Measurements from ENCODE around the gene ZP3.
"Not testable (repeated sequence)": the region's sequence is repeated elsewhere in the genome, so short reads cannot be mapped to it uniquely, and the experiment has no call there.

The ZP3 gene

DNA sequence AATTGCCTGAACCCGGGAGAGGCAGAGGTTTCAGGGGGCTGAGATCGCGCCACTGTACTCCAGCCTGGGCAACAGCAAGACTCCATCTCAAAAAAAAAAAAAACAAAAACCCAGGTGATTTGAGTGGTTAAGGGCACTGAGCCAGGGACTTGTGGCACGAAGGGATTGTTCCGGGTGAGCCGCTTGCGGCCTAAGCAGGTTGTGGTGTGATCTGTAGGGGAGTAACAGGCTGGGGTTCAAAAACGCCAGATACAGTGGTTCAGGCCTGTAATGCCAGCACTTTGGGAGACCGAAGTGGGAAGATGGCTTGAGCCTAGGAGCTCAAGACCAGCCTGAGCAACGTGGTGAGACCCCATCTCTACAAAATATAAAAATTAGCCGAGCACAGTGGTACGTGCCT lies 19.1 kb downstream of the ZP3 start:
- DNase-seq: not testable (repeated sequence)

DNA sequence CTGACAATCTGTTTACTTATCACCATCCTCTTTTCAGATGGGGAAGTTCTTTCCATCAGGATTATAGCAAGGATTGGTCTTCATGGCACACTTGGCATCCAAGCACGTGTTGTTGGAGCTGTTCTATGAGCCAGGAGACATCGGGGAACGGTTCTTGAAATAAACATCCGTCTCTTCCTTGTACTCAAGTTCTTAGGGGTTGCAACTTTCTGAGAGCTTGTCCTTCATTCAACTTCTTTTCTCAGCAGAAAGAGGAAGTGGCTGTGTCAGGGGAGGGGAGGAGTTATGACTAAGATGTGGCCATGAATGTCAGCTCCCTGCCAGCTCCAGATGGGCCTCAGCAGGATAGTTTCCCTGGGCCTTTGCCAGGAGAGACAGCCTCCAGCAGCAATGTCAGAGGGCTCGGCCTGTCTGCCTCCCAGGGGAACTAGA lies 20.8 kb downstream of the ZP3 start:
- not testable (repeated sequence) for DNase-seq

DNA sequence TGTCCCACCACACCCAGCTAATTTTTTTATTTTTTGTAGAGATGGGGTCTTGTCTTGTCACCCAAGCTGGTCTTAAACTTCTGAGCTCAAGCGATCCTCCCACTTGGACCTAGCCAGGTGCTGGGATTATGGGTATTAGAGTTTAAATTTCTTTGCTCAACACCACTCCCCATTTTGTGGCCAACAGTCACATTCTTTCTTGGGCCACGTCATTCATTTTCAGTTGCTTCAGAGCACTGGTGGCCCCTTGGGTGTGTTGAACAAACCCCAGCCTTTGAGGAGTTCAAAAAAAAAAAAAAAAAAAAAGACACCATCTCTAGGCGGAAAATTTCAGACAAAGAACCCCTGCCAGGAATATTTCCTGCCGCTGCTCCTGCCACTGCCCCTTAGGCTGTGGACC lies 32.3 kb downstream of the ZP3 start:
- not testable (repeated sequence) for DNase-seq

DNA sequence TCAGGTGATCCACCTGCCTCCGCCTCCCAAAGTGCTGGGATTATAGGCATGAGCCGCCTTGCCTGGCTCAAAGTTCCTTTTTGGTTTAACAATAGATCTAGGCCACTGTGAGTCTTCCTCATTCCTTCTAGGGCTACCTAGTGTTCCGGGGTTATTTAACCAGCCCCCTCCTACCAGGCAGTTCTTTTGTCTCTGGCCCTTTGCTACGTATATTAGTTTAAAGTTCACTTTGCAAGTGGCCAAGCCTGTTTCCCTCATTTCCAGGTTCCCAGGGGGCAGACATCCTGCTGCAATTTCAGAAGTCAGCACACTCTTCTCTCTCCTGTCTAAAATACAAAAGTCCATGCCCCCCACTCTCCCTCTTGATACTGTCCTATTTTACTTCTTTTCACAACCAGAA lies 33.8 kb downstream of the ZP3 start:
- DNase-seq: not testable (repeated sequence)

DNA sequence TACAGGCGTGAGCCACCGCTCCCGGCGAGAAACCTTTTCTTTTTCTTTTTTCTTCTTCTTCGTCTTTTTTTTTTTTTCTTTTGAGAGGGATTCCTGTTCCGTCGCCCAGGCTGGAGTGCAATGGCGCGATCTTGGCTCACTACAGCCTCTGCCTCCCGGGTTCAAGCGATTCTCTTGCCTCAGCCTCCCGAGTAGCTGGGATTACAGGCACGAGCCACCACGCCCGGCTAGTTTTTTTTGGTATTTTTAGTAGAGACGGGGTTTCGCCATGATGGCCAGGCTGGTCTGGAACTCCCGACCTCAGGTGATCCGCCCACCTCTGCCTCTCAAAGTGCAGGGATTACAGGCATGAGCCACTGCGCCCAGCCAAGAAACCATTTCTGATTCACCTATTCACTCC lies 36.0 kb downstream of the ZP3 start:
- DNase-seq: not testable (repeated sequence)

DNA sequence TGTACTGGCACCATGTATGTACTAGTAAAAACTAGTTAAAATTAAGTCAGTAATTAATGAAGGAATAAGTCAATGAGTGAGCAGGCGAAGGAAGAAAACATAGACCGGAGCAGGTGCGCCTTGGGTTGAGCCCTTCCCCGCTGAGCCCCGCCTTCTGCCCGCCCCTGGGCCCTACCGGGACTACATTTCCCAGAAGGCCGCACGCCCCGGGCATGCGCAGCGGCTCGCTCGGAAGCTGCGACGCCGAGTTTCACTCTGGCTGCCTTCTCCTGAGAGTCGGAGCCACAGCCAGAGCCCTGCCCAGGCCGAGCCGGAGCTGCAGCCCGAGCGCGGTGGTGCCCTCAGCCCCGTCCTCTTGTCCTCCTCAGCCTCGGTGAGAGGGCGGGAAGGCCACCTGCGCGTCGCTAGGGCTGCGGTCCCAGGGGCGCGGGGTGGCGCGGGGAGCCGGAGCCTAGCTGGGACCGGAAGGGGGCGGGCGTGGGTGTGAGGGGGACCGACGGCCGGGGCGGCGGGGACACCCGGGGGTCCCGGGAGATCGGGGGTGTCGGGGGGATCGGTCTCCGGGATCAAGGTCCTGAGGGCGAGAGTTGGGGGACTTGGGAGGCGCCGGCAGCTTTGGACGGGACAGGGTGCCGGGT lies 36.8 kb downstream of the ZP3 start, which contains the start of gene DTX2:
TSS of gene DTX2 (plus strand) at position 246 of the 638 bp plus-strand sequence. CDS start 18,801 bp downstream, outside the sequence.
- peak; percentile 61 for DNase-seq

DNA sequence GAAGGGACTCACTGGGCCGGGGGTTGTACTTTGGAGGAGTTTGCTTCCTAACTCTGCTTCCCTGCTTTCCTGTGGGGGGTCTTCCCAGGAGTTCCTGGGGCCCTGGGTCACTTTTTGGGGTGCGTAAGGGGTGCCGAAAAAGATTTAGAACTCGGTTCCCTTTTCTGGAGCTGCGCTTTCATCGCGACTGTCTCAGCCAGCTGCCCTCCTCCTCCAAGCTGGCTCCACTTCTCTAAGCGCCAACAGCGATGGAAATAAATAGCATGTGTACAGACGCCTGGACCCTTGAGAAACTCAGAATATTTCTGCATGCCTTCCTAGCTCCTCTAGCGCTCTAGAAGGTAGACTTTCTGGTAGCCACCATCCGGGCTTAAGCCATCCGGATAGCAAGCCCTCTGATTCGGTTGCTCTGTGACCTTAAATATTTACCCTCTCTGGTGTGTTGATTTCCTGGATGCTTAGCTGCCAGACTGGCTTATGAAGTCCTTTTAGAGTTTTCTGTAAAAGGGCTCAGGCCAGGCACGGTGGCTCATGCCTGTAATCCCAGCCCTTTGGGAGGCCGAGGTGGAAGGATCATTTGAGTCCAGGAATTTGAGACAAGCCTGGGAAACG lies 37.6 kb downstream of the ZP3 start:
- not testable (repeated sequence) for DNase-seq

DNA sequence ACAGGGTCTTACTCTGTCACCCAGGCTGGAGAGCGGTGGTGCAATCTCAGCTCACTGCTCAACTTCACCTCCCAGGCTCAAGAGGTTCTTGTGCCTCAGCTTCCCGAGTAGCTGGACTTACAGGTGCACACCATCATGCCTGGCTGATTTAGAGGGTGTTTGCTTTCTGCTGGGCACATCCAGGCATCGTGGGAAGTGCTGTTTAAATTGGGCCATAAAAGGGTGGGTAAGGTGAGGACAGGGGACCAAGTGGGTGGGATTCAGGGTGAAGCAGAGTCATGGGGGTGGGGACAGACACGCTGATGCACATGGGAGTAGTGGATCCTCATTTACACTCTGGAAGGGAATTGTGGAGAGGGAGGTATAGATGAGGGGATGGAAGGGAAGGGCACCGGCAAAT lies 40.2 kb downstream of the ZP3 start:
- DNase-seq: not testable (repeated sequence)

DNA sequence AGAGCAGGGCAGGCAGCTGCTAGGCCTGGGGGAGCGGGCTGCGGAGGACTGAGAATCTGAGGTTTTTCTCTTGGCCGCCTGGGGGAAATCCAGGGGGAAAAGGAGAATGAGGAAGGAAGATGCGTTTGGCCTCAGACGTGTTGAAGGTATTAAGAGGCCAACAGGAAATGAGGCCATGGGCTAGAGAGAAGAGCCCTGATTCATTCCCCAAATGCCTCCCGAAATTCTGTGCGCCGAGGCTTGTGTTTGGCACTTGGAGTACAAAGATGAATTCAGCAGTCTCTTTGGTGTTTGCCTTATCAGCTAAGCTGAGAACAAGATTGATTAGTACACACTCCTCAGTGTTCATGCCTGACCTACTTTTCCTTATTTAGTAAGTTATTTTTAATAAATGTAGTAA lies 41.2 kb downstream of the ZP3 start:
- not testable (repeated sequence) for DNase-seq

DNA sequence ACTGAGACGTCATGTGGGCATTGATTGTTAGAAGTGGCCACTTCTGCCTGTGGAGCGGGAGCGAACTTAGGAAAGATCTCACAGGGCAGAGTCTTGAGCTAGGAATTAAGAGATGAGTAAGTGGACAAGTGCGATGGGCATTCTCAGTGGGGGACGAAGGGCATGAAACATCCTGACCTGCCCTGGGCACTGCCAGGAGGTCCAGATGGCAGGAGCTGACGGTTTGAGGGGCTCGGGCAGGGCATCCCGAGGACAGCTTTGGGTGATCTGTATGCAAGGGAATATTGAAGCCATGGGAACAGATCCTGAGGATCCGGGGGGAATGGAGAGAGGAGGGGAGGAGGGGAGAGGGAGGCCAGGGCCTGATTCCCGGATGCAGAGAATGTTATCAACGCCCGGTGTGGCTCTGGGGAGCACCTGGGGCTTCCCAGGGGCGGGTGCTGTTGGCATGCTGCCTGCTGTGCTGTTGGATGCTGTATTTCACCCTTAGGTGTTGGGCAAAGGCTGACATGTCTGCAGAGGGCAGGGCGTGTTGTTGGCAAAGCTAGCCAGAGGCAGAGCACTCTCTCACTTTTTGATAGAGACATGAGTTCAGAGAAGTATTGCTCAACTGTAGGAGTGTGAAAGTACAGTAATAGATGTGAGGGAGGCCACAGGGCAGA lies 43.1 kb downstream of the ZP3 start:
- DNase-seq: not testable (repeated sequence)

DNA sequence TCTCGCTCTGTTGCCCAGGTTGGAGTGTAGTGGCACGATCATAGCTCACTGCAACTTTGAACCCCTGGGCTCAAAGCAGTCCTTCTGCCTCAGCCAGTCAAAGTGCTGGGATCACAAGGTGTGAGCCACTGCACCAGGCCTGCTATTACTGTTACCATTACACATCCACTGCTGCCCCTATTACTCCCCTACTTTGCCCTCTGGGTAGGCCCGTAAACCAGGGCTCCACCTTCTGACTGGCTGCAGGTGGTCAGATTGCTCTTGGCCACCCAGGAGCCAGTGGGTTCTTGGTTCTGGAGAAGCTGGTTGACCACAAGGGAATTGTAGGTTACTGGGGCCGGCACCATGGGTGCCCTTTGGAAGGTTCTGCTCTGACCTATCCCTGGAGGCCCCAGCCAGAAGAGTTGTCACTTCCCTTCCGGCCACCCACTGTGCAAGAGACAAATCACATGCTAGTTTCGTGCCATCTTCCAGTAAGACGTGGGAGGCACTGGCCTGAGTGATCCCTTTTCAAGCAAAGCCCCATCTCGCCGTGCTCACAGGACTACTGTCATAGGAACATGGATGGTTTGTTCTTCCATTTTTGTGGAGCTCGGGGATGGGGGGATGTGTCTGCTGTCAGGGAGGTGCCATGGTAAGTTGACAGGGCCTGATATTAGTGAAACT lies 46.9 kb downstream of the ZP3 start:
- not testable (repeated sequence) for DNase-seq

DNA sequence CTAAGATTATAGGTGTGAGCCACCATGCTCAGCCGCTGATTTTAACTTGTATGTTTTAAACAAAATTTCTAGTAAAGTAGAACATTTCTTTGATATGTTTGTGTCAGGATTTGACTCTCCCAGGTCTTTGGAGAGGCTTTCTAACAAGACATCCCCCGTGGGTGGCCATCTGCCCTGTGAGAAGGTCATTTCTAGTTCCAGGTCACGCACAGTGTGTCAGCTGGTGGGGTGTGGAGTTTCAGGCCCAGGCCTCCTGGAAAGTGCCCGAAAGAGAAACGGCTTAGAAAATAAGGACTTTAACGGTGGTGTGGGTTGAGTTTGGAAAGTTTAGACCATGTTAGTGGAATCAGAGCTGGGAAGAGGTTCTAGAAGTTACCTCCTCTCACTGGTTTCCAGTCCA lies 48.3 kb downstream of the ZP3 start:
- not testable (repeated sequence) for DNase-seq

DNA sequence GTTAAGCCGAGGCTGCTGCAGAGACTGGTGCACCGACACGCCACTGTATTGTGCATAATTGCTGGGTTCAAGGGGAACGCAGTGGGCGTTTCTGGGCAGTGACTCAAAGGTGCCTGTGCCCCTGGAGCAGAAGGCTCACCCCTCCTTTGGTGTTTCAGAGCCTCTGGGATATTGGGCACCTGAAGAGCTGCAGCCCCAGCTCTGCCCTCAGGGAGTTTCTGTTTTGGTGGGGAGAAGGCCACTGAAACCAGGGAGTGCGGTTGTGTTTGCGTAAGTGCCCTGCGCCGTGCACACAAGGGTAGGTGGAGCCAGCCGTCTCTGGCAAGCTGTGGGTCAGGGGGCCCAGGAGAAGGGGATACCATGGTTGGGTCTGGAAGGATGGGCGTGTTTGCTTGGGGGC lies 51.5 kb downstream of the ZP3 start:
- DNase-seq: not testable (repeated sequence)

DNA sequence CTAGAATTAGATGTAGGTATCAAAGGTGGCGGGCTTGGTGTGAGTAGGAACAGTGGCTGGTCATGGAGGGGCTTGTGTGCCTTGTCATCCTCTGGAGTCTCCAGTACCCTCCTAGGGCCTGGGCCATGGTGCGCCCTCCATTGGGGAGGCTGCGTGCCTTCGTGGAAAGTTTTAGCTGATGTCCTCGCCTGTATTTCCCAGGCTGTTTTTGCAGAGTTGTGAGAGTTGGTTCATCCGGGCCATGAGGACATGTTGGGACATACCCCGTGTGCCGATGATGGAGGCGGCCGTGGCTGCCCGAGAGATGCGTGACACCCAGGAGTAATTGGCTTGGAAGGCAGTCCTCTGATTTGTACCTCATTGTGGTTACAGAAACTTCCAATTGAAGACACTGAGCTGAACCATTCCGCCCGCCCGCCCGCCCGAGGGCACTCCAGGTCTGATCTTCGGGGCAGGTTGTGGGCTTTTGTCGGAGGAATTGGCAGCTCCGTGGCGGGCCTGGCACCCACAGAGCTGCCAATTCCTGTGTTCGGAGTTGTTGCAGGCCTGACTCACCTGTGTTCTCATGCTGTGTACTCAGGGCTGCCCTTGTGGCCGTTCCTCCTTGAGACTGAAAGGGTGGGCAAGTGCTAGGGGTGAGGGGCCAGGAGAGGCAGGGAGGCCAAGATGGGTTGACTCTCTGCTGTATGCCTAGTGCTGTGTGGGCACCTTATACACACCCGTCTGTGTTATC lies 52.2 kb downstream of the ZP3 start:
- DNase-seq: not testable (repeated sequence)

DNA sequence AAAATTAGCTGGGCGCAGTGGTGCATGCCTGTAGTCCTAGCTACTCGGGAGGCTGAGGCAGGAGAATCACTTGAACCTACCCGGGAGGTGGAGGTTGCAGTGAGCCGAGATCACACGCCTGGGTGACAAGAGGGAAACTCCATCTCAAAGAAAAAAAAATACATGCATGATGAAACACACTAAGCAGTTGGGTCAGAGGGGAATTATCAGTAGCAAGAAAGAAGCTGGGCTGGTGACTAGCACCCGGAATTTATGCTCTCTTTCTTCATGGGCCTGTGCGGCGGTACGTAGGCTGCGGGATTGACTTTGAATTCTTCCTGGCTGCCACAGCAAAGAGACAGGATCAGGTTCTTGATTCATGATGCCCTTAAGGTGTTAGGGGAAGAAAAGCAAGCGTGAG lies 54.9 kb downstream of the ZP3 start:
- not testable (repeated sequence) for DNase-seq

DNA sequence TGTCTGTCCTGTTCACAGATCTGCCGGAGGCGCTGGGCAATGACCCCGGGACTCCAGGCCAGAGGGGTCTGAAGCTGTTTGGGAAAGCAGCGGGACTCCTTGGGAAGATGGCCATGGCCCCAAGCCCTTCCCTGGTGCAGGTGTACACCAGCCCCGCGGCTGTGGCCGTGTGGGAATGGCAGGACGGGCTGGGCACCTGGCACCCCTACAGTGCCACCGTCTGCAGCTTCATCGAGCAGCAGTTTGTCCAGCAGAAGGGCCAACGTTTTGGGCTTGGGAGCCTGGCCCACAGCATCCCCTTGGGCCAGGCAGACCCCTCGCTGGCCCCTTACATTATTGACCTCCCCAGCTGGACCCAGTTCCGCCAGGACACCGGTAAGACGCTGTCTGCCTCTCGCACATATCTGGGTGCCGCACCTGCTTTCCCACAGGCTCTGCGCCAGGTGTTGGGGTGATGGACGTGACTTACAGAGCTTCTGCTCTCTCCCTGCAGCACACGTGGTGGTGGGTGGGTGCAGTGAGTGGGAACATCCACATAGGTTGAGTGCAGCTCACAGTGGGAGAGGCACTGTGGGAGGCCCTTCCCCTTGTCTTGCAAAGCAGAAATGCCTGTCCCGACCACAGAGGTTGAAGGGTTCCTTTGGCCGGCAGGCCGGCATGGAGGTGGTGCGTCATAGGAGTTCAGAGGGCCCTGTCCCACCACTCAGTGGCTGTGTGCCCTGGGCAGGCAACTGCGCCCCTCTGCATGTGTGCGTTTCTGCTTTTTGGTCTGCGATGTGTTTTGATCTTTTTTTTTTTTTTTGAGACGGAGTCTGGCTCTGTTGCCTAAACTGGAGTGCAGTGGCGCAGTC lies 55.9 kb downstream of the ZP3 start:
- DNase-seq: not testable (repeated sequence)

DNA sequence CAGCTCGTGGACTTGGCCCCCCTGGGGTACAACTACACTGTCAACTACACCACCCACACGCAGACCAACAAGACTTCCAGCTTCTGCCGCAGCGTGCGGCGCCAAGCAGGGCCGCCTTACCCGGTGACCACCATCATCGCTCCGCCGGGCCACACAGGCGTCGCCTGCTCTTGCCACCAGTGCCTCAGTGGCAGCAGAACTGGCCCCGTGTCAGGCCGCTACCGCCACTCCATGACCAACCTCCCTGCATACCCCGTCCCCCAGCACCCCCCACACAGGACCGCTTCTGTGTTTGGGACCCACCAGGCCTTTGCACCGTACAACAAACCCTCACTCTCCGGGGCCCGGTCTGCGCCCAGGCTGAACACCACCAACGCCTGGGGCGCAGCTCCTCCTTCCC lies 57.9 kb downstream of the ZP3 start:
- DNase-seq: not testable (repeated sequence)

DNA sequence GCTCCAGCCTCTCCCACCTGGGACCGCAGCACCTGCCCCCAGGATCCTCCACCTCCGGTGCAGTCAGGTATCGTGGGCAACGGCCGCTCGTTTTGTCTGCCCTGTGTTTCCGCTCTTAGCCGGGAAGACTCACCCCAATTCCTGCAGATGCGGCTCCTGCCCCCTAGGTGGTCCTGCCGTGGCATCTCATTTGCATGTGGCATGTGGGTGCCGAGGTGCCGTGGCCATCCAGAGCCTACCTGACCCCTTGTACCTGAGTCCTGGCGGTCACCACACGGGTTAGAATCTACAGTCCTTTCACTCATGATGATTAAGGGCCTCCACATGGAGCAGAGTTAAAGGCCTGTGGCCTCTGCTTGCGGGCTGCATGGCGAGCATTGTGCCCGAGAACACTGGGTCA lies 58.3 kb downstream of the ZP3 start:
- DNase-seq: not testable (repeated sequence)

DNA sequence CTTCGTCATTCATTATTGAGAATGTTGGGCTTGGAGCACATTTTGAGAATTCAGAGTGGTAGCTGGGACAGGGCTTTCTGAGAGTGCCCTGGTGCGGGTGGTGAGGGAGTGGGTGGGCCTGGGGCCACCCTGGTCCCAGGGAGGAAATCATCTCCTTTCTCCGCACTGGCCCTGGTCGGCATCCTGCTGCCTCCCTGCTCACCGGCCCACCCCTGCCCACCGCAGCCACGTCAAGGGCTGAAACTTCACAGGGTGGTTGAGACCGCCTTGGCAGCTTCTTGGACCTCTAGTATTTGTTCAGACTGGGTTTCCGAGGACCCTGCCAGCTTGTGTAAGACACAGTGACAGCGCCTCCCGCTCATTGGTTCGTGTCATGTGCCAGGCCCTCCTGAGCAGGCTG lies 59.7 kb downstream of the ZP3 start:
- not testable (repeated sequence) for DNase-seq

DNA sequence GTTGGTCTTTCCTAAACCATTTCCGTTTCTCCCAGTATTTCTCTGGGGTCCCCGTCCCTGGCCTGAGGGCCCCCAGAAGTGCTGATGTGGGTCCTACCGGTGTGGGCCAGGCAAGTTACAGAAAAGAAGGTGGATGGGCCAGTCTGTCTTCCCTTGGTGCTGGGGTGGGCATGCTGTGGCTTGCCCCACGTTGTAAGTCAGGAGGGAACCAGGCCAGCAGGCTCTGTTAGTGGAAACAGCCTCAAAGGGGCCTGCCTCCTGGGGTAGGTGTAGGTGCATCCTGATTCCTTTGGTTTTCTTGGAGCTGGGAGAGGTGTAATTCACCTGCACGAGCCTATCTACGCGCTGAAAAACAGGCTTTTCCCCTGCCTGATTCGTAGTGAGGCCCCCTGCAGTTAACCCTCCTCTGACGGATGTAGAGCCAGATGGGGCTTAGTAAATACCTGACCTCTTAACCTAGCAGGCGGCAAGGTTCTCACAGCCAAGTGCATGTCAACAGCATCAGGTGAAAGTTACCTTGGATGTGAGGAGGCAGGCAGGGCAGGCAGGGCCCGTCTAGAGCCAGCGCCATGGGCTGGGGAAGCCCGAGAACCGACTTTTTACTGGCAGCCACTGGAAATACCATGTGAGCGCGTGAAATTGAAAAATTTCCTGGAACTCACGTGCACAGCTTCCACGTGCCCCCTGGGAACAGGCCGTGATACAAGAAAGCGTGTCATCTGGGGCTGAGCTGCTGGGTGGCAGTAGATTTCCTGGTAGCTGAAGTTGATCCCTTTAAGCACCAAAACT lies 61.3 kb downstream of the ZP3 start:
- not testable (repeated sequence) for DNase-seq

DNA sequence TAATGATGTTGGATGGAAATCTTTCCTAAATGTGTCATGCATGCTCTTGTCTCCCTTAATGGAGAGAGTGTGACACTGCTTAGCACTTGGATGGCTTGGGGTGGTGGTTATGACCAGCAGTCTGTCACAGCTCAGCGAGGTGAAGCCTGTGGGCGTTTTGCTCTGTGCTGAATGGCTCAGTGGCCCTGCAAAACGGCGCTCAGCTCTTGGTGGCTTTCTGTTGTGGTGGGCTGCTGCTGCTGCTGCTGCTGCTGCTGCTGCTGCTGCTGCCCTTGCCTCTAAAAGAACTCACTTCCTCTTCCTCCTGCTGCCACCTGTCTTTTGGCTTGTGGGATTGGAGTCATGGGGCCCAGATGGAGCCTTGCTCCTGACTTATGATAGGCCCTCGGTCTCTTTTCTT lies 61.9 kb downstream of the ZP3 start:
- not testable (repeated sequence) for DNase-seq
